Kidney (tissue), 14 donors: ENCODE results near the gene CCNY. TPM values are rescaled to one million over a fixed set of nuclear protein-coding genes. Genes with fewer than 3 reads are reported as not detected.

ENCODE experiments used
- DNase-seq, 5 donors: peaks; one replicate each; pipeline ENCODE4 v3.0.0-alpha.2; 2013 to 2020
- FAIRE-seq: peaks from 2 replicates; lab custom pipeline; 2012; peaks lifted over from hg19 to GRCh38; lab: Jason Lieb, UNC
- H3K27ac ChIP-seq, 2 donors: one replicate each; pipeline ENCODE4 v1.7.0; 2013; ENCODE audit warnings: low read depth in 2 of 2, low read length in 2 of 2, inconsistent platforms in 1 of 2
- H3K27me3 ChIP-seq: one replicate; pipeline ENCODE4 v1.7.1; 2013; ENCODE audit warnings: low read length, inconsistent platforms; ENCODE audit not compliant: control insufficient read depth, insufficient read depth
- H3K36me3 ChIP-seq, 3 donors: one replicate each; pipeline versions ENCODE4 v1.7.0 to v1.7.1; 2013; ENCODE audit warnings: low read length in 3 of 3, control low read depth in 1 of 3, inconsistent platforms in 1 of 3; ENCODE audit not compliant: insufficient read depth in 3 of 3, control insufficient read depth in 2 of 3
- H3K4me1 ChIP-seq, 3 donors: one replicate each; pipeline versions ENCODE4 v1.7.0 to v1.7.1; 2013; ENCODE audit warnings: low read length in 3 of 3, inconsistent platforms in 1 of 3, low read depth in 1 of 3; ENCODE audit not compliant: control insufficient read depth in 2 of 3, insufficient read depth in 2 of 3
- H3K4me3 ChIP-seq, 3 donors: one replicate each; pipeline versions ENCODE4 v1.7.0 to v1.8.1; 2013; ENCODE audit warnings: low read length in 3 of 3, control low read depth in 1 of 3, inconsistent platforms in 1 of 3
- H3K9ac ChIP-seq, 3 donors: one replicate each; pipeline versions ENCODE4 v1.7.0 to v1.7.1; 2013; ENCODE audit warnings: low read length in 3 of 3, control low read depth in 1 of 3, inconsistent platforms in 1 of 3
- H3K9me3 ChIP-seq, 3 donors: one replicate each; pipeline versions ENCODE4 v1.7.0 to v1.7.1; 2013; ENCODE audit warnings: low read length in 3 of 3, control low read depth in 1 of 3, inconsistent platforms in 1 of 3; ENCODE audit not compliant: control insufficient read depth in 2 of 3, insufficient read depth in 1 of 3
- intact Hi-C: fragments of 100-400 bp; cut with DNase I; formaldehyde crosslinking; loops from one replicate; pipeline ENCODE4 v1.11.1; 2022
- polyA plus RNA-seq: library from polyadenylated mRNA; stranded (reverse); fragments of 350-450 nt; fragmentation: Illumina TruSeq; extraction: RNeasy Lipid Tissue Mini Kit (QIAGEN cat#74804); gene quantifications from one replicate; pipeline ENCODE4 v1.2.3, GENCODE V29; 2014; ENCODE audit warnings: low read depth, low replicate concordance; ENCODE audit not compliant: insufficient read depth
- total RNA-seq: library from RNA; stranded (reverse); fragmentation: NEBNext Ultra II Directional; extraction: Animal tissue kit (Norgen Biotek cat#: 25700); gene quantifications from one replicate; pipeline ENCODE4 v1.2.1, GENCODE V29; 2021
- TF ChIP-seq, protein P1 (sequence below): IDR thresholded peaks from 3 replicates; pipeline ENCODE4 v1.5.1; 2012; ENCODE audit warnings: mild to moderate bottlenecking, moderate library complexity, borderline replicate concordance; ENCODE audit not compliant: insufficient read depth; ENCODE audit errors: extremely low read depth
- donor health status: control.
- donor health status: control.
- donor health status: control.
- donor health status: control.
- donor health status: control.
- donor health status: DM: yes; HTN: yes; CAD: no.
- donor health status: Normal renal cell carcinoma (clear cell type).

The CCNY gene
- total and polyA plus RNA-seq, 2 donors from 2014 or later, result 45.6 to 77.2 TPM

DNA sequence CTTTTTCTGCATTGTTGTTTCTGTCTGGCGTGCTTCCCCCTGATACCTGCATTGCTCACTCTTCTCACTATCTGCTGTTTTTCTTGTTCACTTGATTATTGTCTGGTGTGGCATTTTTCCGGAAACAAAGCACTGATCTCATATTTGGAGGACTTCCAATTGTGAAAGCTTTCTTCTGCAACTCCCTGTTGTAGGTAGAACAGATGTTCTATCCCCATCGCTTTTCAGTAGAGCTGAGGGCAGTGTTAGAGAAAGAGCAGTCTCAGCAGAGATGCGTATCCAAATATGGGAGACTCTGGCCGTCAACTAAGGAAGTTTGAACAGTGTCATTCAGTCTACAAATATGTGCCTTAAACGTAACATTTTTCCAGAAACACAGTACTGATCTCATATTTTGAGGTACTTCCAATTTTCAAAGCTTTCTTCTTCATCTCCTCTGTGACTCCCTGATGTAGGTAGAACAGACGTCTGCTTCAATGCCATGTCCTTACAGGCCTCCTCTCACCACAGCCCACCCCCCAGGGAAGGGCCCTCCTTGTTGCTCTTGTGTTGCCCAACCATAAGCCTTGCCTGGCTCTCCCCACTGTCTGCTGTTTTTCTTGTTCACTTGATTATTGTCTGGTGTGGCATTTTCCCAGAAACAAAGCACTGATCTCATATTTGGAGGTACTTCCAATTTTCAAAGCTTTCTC lies 241.8 kb downstream of the CCNY start:
- intact Hi-C loops, result no loop called here
- FAIRE-seq, result no peak

DNA sequence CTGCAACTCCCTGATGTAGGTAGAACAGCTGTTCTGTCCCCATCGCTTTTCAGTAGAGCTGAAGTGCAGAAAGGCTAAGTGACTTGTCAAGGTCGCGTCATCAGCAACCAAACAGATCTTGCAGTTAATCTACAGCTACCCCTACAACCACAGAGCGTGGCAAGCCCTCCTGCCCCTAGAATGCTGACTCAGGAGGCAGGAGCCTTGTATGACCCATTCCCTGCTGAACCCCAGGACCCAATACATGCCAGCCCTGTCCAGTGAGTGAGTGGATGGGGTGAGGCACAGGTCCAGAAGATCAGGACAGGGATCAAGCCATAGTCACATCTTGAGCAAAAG lies 242.3 kb downstream of the CCNY start:
- peaks cover 0 to 2% (median 0%) of the 10 kb centered on the region in 3 donors for H3K36me3 ChIP-seq
- H3K9me3 ChIP-seq, result no peaks in the 10 kb centered on the region
- TF ChIP-seq, protein P1, sequence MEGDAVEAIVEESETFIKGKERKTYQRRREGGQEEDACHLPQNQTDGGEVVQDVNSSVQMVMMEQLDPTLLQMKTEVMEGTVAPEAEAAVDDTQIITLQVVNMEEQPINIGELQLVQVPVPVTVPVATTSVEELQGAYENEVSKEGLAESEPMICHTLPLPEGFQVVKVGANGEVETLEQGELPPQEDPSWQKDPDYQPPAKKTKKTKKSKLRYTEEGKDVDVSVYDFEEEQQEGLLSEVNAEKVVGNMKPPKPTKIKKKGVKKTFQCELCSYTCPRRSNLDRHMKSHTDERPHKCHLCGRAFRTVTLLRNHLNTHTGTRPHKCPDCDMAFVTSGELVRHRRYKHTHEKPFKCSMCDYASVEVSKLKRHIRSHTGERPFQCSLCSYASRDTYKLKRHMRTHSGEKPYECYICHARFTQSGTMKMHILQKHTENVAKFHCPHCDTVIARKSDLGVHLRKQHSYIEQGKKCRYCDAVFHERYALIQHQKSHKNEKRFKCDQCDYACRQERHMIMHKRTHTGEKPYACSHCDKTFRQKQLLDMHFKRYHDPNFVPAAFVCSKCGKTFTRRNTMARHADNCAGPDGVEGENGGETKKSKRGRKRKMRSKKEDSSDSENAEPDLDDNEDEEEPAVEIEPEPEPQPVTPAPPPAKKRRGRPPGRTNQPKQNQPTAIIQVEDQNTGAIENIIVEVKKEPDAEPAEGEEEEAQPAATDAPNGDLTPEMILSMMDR, result no peak
- no peak overlapping the region for H3K27ac ChIP-seq
- H3K4me1 ChIP-seq, result no peaks in the 10 kb centered on the region
- H3K9ac ChIP-seq, result no peak overlapping the region
- no peak overlapping the region for H3K4me3 ChIP-seq
- FAIRE-seq (no peak), DNase-seq (no peak)
- intact Hi-C loops, result no loop called here
- H3K27me3 ChIP-seq, result no peaks in the 10 kb centered on the region

More for the DNA sequence above, 241.8 kb downstream of the CCNY start:
- no peak overlapping the region for H3K27ac ChIP-seq
- TF ChIP-seq, protein P1, result no peak
- no peaks in the 10 kb centered on the region for H3K27me3 ChIP-seq
- DNase-seq, result no peak
- H3K4me3 ChIP-seq, result no peak overlapping the region
- H3K36me3 ChIP-seq, result peaks cover 0 to 2% (median 0%) of the 10 kb centered on the region in 3 donors
- H3K9ac ChIP-seq, result no peak overlapping the region
- H3K9me3 ChIP-seq, result no peaks in the 10 kb centered on the region
- no peaks in the 10 kb centered on the region for H3K4me1 ChIP-seq

DNA sequence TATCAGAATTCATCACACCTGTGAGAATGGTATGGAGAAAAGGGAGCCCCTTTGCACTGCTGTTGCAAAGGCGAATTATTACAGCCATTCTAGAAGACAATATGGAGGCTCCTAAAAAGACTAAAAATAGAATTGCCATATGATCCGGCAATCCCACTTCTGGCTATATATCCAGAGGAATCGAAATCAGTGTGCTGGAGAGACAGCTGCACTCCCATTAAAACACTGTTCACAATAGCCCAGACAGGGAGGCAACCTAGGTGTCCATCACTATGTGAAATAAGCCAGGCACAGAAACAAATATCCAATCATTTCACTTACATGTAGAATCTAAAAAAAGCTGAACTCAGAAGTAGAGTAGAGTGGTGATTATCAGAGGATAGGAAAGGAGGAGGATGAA lies 242.8 kb downstream of the CCNY start:
- DNase-seq (no peak), FAIRE-seq (no peak)
- Histone ChIP-seq H3K4me3 (no peak overlapping the region), H3K36me3 (no peaks in the 10 kb centered on the region), H3K4me1 (no peaks in the 10 kb centered on the region), H3K27me3 (no peaks in the 10 kb centered on the region), H3K9me3 (no peaks in the 10 kb centered on the region), H3K27ac (no peak overlapping the region), H3K9ac (no peak overlapping the region)
- intact Hi-C loops, result no loop called here
- TF ChIP-seq, protein P1, result no peak
